AG10803 (cell line): ENCODE data around the gene PGBD1.
A peak's percentile ranks its signal among the peaks of the same experiment; 100 is the strongest.

Experiments used
- DNase-seq: peaks from one replicate; pipeline ENCODE4 v3.0.0; 2010; ENCODE audit warnings: low read depth
- H3K4me3 ChIP-seq: 2 replicates; pipeline ENCODE4 v1.5.1; 2011; ENCODE audit warnings: mild to moderate bottlenecking, low read length, control low read depth
- CTCF ChIP-seq: conservative IDR thresholded peaks from 2 replicates; pipeline ENCODE4 v1.5.1; 2011; ENCODE audit warnings: mild to moderate bottlenecking, low read length, control low read depth, inconsistent platforms

PGBD1 gene

DNA sequence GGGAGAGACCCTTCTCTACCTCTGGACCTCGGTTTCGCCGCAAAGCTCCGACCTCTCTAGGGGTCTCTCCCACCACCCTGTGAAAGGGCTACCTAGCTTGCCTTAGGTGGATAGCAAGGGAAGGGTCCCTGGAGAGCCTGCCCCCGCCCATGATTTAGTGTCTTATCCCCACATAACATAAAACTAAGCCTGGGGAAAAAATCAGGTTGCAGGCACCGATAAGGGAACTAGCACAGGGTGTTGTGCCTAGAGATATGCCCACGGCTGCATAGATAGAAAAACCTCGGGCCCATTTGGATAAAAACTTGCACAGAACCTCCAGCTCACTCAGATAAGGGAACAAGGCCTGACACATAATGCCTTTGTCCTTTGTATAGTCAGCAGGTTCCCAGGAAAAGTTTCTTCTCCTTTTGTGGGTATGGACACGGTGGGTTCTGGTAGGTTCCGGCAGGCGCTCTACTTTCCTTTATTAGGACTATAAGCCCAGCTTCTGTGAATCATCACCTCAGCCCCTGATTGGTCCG is 53.7 kb downstream of the PGBD1 start:
- DNase-seq: no peak
- TF ChIP-seq CTCF: no peak
- peak overlapping the region; percentile 86 for H3K4me3 ChIP-seq

DNA sequence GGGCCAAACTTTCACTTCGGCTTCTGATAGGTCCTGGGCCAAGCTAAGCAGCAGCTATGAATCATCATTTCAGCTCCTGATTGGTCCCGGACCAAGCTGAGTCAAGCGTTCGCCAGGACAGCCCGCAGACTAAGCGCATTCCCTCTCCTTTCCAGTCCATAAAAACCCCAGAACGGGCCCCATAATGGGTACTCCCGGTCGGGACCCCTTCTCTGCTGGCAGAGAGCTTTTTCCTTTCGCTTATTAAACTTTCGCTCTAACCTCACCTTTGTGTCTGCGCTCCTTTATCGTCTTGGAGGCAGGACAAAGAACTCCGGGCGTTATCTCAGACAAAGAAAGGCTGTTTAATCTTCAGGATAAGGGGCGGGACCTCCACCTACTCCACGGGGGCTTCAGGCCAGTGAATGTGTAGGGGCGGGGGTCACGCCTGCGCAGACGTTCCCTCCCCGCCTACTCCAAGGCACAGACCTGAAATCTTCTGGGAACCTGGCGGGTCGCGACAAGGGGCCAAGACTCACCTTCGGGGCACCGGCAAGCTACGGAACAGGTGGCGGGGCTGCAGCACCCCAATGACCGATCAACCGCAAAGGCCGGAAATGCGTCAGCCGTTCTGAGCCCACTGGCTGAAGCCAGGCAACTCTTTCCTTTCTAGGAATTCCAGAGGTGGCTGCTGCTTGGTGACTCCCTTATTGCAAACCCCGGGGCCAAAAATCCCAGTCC is 54.4 kb downstream of the PGBD1 start, which contains the start of gene ZSCAN31:
TSS of gene ZSCAN31 (minus strand) at position 585 of the 720 bp plus-strand sequence. CDS start 6,465 bp downstream, outside the sequence.
- DNase-seq: peak; percentile 95
- no peak for TF ChIP-seq CTCF
- peak within 1 kb of the TSS; percentile 86 for H3K4me3 ChIP-seq

- TF ChIP-seq CTCF: no peak
- peak; percentile 17 for DNase-seq
- H3K4me3 ChIP-seq: peak overlapping the region; percentile 86
Observed at GRCh38 chr6:28336284-28337120, 55.1 kb downstream of the PGBD1 start.

GRCh38 chr6:28337121-28337520 is 55.7 kb downstream of the PGBD1 start:
- no peak overlapping the region; the same call in 1 of the 2 replicates for H3K4me3 ChIP-seq
- no peak for DNase-seq
- no peak for TF ChIP-seq CTCF

GRCh38 chr6:28340310-28341095 is 59.1 kb downstream of the PGBD1 start:
- no peak for DNase-seq
- no peak for TF ChIP-seq CTCF
- H3K4me3 ChIP-seq: no peak overlapping the region

- no peak for DNase-seq
- H3K4me3 ChIP-seq: no peak overlapping the region
- TF ChIP-seq CTCF: no peak
Observed at GRCh38 chr6:28343898-28344677, 62.7 kb downstream of the PGBD1 start.
